HG02678 (cell line): ENCODE data around the gene ACYP2.
"Not testable (repeated sequence)": the region's sequence is repeated elsewhere in the genome, so short reads cannot be mapped to it uniquely, and the experiment has no call there.

Experiments used
- ATAC-seq: cut with Tn5 transposase; IDR thresholded peaks from one replicate; pipeline ENCODE4 v1.9.1; 2021; ENCODE audit warnings: mild to moderate bottlenecking, moderate library complexity; ENCODE audit not compliant: unreplicated experiment

ACYP2 gene

DNA sequence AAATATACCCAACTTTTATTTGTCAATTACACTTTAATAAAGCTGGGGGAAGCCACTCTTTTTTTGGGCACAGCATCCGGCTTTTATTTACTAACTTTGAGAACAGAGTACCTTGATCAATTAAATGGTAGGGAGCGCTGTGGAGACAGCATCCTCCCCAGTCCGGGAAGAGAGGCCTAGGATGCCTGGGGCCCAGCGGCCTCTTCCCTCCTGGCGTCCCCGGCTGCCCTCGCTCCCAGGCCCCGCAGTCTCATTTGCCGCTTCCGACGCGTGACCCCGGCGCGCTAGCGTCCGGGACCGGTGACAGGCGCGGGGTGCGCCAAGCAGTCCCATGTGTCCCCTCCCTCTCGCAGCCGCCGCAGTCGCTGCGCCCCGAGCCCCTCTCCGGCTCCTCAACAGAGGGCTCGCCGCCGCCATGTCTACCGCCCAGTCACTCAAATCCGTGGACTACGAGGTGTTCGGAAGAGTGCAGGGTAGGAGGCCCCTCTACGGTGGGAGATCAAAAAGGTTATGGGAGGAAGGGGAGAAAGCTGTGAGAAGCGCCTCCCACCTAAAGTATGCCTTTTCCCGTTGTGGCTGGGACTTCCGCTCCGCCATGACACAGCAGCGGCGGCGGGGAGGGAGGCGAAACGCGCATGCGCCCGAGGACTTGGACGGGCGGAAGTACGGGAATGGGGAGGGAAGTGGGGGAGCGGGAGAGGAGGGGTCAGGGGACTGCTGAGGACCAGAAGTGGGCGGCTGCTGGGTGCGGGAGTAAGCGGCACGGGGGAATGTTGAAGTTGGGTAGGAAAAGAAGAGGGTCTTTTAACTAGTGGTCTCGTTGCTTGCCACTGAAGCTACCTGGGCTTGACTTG, at the start of gene ACYP2:
ACYP2 (plus strand) TSS at position 332 of the 854 bp plus-strand sequence.
- peak; percentile 88 for ATAC-seq

- no peak for ATAC-seq
These were observed 49.5 kb upstream of the ACYP2 start for GRCh38 chr2:54065891-54066290.

DNA sequence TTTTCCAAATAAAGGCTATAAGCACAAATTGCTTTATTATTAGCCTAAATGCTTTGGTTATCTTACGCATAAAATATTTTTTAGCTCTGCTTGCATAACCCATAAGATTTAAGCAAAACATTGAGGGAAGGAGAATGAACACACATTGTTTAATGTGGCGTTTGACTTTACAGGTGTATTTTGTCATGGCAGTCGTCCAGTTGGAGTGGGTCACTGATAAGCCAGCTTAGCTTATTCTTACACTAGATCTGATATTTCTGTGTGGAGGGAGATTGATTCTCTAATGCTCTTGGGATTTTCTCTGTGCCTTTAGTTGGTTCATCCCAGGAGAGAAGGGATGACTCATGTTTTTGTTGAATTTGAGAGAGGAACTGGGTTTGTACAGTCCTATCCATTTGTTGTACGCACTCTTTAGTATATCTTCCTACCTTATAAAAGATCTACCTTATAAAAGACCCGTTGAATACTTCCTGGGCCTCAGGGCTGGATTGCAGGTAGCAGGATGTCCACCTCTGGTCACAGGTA, 47.5 kb upstream of the ACYP2 start:
- ATAC-seq = no peak

- not testable (repeated sequence) for ATAC-seq
These were observed 42.9 kb upstream of the ACYP2 start for GRCh38 chr2:54072483-54072882.

DNA sequence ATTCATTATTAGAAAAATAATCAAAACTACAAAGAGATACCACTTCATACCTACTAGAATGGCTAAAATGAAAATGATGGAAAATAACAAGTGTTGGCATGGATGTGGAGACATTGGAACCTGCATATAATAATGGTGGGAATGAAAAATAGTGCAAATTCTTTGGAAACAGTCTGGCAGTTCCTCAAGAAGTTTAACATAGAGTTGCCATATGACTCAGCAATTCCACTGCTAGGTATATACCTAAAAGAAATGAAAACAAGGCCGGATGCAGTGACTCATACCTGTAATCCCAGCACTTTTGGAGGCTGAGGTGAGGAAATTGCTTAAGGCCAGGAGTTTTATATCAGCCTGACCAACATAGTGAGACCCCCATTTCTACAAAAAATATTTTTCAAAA, 41.6 kb upstream of the ACYP2 start:
- ATAC-seq = peak; percentile 57

DNA sequence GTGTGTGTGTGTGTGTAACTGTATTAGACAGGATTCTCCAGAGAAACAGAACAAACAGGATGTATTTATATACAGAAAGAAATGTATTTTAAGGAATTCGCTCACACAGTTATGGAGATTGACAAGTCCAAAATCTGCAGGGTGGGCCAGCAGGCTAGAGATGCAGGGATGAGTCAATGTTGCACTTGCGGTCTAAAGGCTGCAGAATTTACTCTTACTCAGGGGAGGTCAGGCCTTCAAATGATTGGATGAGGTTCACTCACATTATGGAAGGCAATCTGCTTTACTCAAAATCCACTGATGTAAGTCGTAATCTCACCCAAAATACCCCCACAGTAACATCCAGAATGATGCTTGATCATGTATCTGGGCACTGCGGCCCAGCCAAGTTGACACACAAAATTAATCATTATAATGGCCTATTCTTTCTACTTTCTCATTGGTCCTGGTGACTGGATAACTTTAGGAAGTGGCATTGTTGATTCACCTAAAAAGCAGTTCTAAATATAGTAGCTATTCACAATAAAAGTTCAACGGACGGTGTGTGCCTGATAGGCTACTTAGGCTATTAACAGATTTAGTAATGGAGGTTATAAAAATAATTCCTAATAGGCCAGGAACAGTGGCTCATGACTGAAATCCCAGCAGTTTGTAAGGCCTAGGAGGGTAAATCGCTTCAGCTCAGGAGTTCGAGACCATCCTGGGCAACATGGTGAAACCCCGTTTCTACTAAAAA, 40.6 kb upstream of the ACYP2 start:
- ATAC-seq = no peak

GRCh38 chr2:54076586-54076985, 38.8 kb upstream of the ACYP2 start:
- ATAC-seq = no peak

- ATAC-seq = no peak
These were observed 38.1 kb upstream of the ACYP2 start for GRCh38 chr2:54077088-54077900.

DNA sequence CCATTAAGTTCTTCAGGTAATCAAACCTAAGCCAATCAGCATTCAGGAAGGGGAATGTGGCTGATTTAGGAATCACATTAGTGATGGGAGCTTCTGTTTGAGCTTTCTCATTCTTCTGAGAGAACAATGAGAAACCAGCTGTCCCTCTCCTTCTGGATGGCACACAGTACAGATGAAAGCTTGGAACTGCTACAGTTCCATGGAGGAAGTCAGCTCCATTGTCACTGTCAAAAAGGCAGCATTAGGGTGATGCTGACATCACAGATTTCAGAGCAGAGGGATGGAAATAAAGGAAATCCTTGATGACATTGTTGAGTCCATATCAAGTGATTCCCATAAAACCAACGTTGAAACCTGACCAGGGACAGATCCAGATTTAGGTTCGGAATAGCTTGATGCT, 36.1 kb upstream of the ACYP2 start:
- ATAC-seq = no peak

DNA sequence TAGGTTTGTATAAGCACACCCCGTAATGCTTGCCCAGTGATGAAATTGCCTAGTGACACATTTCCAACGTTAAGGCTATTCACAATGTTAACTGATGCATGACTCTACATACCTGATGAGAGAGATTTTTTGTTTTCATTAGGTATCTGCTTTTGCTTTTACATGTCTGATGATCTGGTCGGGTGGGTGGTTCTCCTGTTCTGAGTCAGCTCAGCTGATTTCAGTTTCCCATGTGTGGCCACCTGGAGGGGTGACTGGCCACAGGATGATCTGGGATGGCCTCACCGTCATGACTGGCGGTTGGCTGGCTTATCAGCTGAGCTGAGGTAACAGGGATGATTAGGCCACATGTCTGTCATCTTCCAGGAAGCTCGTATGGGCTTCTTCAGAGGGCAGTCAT, 33.8 kb upstream of the ACYP2 start:
- peak; percentile 92 for ATAC-seq

- no peak for ATAC-seq
These were observed 32.4 kb upstream of the ACYP2 start for GRCh38 chr2:54083021-54083420.

DNA sequence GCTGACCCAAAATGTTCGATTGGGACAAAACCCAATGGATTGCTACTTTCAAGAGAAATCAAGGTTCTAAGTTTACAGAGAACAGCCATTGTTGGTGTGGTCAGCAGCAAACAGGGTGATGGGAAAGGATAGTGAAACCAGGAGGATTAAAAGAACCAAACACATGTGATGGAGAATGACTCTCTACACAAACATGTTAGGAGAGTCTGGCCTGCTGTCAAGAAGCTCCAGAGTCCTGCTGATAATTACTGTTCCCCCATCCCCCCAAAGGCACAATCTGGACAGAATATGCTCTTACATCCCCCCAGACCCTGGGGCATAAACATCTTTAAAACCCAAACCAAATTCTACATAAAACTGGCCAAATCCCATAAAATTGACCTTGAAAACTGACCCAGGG, 32.0 kb upstream of the ACYP2 start:
- no peak for ATAC-seq

DNA sequence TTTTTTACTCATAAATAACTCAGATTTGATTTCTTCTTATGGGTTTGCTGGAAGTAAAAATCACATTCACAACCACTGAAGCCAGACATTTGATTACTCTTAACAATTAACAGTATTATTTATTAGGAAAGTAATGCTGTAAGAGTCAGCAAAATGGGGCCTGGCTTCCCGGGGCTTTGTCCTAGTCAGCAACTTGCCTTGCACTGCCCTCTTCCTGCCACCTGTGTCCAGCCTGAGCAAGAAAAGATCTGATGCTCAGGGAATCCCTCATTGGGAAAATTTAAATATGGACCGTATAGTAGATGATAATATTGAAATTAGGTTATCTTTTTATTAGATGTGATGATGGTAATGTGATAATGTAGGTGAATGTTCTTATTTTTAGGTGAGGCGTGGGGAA, 30.8 kb upstream of the ACYP2 start:
- ATAC-seq = no peak

- no peak for ATAC-seq
These were observed 30.3 kb upstream of the ACYP2 start for GRCh38 chr2:54085069-54085468.

- no peak for ATAC-seq
These were observed 29.3 kb upstream of the ACYP2 start for GRCh38 chr2:54086157-54086556.

- no peak for ATAC-seq
These were observed 27.2 kb upstream of the ACYP2 start for GRCh38 chr2:54088191-54088634.

DNA sequence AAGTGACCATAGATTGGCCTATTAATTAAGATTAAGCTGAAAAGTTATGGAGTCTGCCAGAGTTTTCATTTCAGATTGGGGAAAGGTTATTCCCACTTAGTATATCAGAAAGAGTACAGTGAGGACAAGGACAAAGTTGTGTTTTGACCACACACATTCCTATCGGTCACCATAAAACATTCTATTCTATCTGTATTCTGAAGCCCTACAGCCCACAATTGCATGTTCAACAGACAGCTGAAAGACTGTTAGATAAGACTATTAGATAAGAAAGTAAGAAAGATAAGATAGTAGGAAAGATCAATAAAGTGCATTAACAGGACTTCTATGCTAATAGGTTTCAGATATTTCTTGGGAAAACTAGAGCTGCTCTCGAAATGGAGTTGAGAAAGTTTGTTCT, 26.7 kb upstream of the ACYP2 start:
- ATAC-seq = no peak

GRCh38 chr2:54090521-54091117, 24.8 kb upstream of the ACYP2 start:
- no peak for ATAC-seq

DNA sequence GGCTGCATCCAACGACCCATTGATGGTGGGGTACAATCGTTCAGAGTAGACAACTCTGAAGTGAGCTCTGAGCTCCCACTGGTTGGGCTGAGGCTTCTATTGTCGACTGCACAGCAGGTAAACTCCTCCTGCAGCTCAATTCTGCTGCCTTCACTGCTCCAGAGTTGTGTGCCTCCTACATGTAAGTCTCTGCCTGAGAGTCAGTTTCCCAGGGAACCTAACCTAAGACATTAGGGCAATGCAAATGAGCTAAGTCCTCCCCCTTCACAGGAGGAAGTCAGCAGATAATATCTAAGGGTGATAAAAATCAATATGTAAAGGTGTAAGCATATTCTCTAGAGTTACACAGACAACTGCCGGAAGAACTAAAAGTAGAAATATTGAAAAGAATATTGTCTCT, 22.5 kb upstream of the ACYP2 start:
- ATAC-seq = peak; percentile 57

GRCh38 chr2:54095406-54095805, 20.0 kb upstream of the ACYP2 start:
- not testable (repeated sequence) for ATAC-seq

DNA sequence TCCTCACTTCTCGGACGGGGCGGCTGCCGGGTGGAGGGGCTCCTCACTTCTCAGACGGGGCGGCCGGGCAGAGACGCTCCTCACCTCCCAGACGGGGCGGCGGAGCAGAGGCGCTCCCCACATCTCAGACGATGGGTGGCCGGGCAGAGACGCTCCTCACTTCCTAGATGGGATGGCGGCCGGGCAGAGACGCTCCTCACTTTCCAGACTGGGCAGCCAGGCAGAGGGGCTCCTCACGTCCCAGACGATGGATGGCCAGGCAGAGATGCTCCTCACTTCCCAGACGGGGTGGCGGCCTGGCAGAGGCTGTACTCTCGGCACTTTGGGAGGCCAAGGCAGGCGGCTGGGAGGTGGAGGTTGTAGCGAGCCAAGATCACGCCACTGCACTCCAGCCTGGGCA, 19.3 kb upstream of the ACYP2 start:
- not testable (repeated sequence) for ATAC-seq
